Measurements from ENCODE around the gene REEP1.

GRCh38 chr2:86300496-86300895 lies 36.9 kb downstream of the REEP1 start:
- TF ChIP-seq, protein P1, sequence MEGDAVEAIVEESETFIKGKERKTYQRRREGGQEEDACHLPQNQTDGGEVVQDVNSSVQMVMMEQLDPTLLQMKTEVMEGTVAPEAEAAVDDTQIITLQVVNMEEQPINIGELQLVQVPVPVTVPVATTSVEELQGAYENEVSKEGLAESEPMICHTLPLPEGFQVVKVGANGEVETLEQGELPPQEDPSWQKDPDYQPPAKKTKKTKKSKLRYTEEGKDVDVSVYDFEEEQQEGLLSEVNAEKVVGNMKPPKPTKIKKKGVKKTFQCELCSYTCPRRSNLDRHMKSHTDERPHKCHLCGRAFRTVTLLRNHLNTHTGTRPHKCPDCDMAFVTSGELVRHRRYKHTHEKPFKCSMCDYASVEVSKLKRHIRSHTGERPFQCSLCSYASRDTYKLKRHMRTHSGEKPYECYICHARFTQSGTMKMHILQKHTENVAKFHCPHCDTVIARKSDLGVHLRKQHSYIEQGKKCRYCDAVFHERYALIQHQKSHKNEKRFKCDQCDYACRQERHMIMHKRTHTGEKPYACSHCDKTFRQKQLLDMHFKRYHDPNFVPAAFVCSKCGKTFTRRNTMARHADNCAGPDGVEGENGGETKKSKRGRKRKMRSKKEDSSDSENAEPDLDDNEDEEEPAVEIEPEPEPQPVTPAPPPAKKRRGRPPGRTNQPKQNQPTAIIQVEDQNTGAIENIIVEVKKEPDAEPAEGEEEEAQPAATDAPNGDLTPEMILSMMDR (IDR thresholded peaks at IDR 0.05; ENCODE audit: control extremely low read depth in 1 of 3, insufficient read depth in 1 of 3, low read depth in 1 of 3, low read length in 3 of 3): no peak
- no peak for TF ChIP-seq SRF (IDR thresholded peaks at IDR 0.05; ENCODE audit: low read depth, low read length)
- no peak for TF ChIP-seq SIN3A (conservative IDR thresholded peaks at IDR 0.05 in 1 of 2, IDR thresholded peaks at IDR 0.05 in 1 of 2; ENCODE audit: low read depth in 1 of 2, low read length in 2 of 2)
- no peak for TF ChIP-seq SIX5 (IDR thresholded peaks at IDR 0.05; ENCODE audit: low read depth, low read length)
- no peak for TF ChIP-seq ATF3 (IDR thresholded peaks at IDR 0.05; ENCODE audit: insufficient read depth, low read depth, low read length)
- TF ChIP-seq CEBPB (IDR thresholded peaks at IDR 0.05; ENCODE audit: low read depth, low read length): no peak
- no peak for TF ChIP-seq EZH2 (IDR thresholded peaks at IDR 0.05; ENCODE audit: low read depth, low read length, severe bottlenecking)
- TF ChIP-seq POLR2A (IDR thresholded peaks at IDR 0.05; ENCODE audit: control extremely low read depth in 1 of 2, low read depth in 2 of 2, low read length in 2 of 2): no peak
- TF ChIP-seq POLR2AphosphoS5 (IDR thresholded peaks at IDR 0.05; ENCODE audit: low read depth, low read length): no peak
- no peak for TF ChIP-seq TAF7 (optimal IDR thresholded peaks at IDR 0.05; ENCODE audit: borderline replicate concordance, low read depth, low read length)
- no peak for TF ChIP-seq RAD21 (IDR thresholded peaks at IDR 0.05 in 1 of 2, conservative IDR thresholded peaks at IDR 0.05 in 1 of 2; ENCODE audit: low read depth in 2 of 2, low read length in 2 of 2)

All from H1 (cell line).